Nasal cavity respiratory epithelium epithelial cell of viscerocranial mucosa (primary cell): ENCODE data around the gene ALKBH7. TPM values are rescaled to one million over a fixed set of nuclear protein-coding genes. Genes with fewer than 3 reads are reported as not detected.

Source experiments
- total RNA-seq: library from RNA; depleted of rRNA; stranded (reverse); fragments of >200 nt; gene quantifications from 2 replicates; pipeline ENCODE4 v1.2.3, GENCODE V29; 2014

Gene ALKBH7
- 11.7 and 35.5 TPM in 2 replicates for total RNA-seq

GRCh38 chr19:6372594-6373095 is at the start of gene ALKBH7:
ALKBH7 (plus strand) TSS chr19:6372794; CDS start chr19:6372821, 27 bp downstream.

GRCh38 chr19:6333439-6333838 is 39.2 kb upstream of the ALKBH7 start, which contains the start of gene ACER1:
ACER1 (minus strand) TSS chr19:6333612; CDS start chr19:6333551, 61 bp downstream.

GRCh38 chr19:6375411-6376010 is 2.9 kb downstream of the ALKBH7 start, which contains the start of gene PSPN:
PSPN (minus strand) TSS chr19:6375933; CDS start chr19:6375849, 84 bp downstream.

GRCh38 chr19:6393074-6393982 is 20.7 kb downstream of the ALKBH7 start, which contains the start of gene GTF2F1:
GTF2F1 (minus strand) TSS chr19:6393164; CDS start chr19:6392995, 169 bp downstream.

GRCh38 chr19:6424195-6424938 is 51.8 kb downstream of the ALKBH7 start, which contains the start of gene KHSRP:
KHSRP (minus strand) TSS chr19:6424811; CDS start chr19:6424701, 110 bp downstream.

Other genes with a start within 250 kb of the ALKBH7 start
- gene ACSBG2, start 237.1 kb upstream of the ALKBH7 start, total RNA-seq: not detected in 2 replicates
- 3.8 and 8.4 TPM in 2 replicates for gene MLLT1, start 92.8 kb upstream of the ALKBH7 start, total RNA-seq
- not detected in 2 replicates for gene ACER1, start 39.2 kb upstream of the ALKBH7 start, total RNA-seq
- 32.2 and 39.6 TPM in 2 replicates for gene CLPP, start 11.3 kb upstream of the ALKBH7 start, total RNA-seq
- 0.34 and 2.4 TPM in 2 replicates for gene PSPN, start 3.1 kb downstream of the ALKBH7 start, total RNA-seq
- 43.4 and 57.8 TPM in 2 replicates for gene GTF2F1, start 20.4 kb downstream of the ALKBH7 start, total RNA-seq
- gene KHSRP, start 52.0 kb downstream of the ALKBH7 start, total RNA-seq: 103 and 255 TPM in 2 replicates
- gene SLC25A41, start 61.0 kb downstream of the ALKBH7 start, total RNA-seq: 0.21 TPM in 1 of 2 replicates, not detected in the other
- gene SLC25A23, start 87.0 kb downstream of the ALKBH7 start, total RNA-seq: 22.2 and 57.9 TPM in 2 replicates
- 34.7 and 79.3 TPM in 2 replicates for gene CRB3, start 91.5 kb downstream of the ALKBH7 start, total RNA-seq
- gene DENND1C, start 109.0 kb downstream of the ALKBH7 start, total RNA-seq: under 0.01 and 0.07 TPM in 2 replicates
- not detected in 2 replicates for gene TUBB4A, start 129.5 kb downstream of the ALKBH7 start, total RNA-seq
- 1.8 and 4.1 TPM in 2 replicates for gene TNFSF9, start 158.2 kb downstream of the ALKBH7 start, total RNA-seq
- gene CD70, start 218.4 kb downstream of the ALKBH7 start, total RNA-seq: not detected in 2 replicates